Measurements from ENCODE around the gene EAF1. TPM values are rescaled to one million over a fixed set of nuclear protein-coding genes. Genes with fewer than 3 reads are reported as not detected.
"Not testable (repeated sequence)": the region's sequence is repeated elsewhere in the genome, so short reads cannot be mapped to it uniquely, and the experiment has no call there.

The EAF1 gene
- total RNA-seq, 1 donor from 2014 or later: 23.1 TPM

DNA sequence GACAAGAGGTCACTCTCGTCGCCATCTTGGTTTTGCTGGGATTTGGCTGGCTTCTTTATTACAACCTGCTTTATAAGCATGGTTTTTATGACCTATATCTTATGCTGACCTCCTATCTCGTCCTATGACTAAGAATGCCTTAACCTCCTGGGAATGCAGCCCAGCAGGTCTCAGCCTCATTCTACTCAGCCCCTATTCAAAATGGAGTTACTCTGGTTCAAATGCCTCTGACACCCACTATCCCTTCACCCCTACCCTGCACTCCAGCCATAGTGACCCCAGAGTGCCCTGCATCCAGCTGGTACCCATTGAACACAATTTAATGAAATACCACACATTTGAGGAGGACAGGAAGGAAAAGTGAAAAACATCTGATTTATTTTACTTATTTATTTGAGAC is 23.4 kb upstream of the EAF1 start:
- no peak overlapping the region for H3K4me3 Mint-ChIP-seq
- no peaks in the 10 kb centered on the region for H3K27me3 Mint-ChIP-seq
- peaks cover 7% of the 10 kb centered on the region for H3K36me3 Mint-ChIP-seq
- TF ChIP-seq, protein P1, sequence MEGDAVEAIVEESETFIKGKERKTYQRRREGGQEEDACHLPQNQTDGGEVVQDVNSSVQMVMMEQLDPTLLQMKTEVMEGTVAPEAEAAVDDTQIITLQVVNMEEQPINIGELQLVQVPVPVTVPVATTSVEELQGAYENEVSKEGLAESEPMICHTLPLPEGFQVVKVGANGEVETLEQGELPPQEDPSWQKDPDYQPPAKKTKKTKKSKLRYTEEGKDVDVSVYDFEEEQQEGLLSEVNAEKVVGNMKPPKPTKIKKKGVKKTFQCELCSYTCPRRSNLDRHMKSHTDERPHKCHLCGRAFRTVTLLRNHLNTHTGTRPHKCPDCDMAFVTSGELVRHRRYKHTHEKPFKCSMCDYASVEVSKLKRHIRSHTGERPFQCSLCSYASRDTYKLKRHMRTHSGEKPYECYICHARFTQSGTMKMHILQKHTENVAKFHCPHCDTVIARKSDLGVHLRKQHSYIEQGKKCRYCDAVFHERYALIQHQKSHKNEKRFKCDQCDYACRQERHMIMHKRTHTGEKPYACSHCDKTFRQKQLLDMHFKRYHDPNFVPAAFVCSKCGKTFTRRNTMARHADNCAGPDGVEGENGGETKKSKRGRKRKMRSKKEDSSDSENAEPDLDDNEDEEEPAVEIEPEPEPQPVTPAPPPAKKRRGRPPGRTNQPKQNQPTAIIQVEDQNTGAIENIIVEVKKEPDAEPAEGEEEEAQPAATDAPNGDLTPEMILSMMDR (conservative IDR thresholded peaks at IDR 0.05): no peak
- no peaks in the 10 kb centered on the region for H3K9me3 Mint-ChIP-seq
- no peak for DNase-seq (ENCODE audit: extremely low spot score, unreplicated experiment)
- no peaks in the 10 kb centered on the region for H3K4me1 Mint-ChIP-seq (ENCODE audit: unreplicated experiment)
- H3K27ac Mint-ChIP-seq: no peak overlapping the region

DNA sequence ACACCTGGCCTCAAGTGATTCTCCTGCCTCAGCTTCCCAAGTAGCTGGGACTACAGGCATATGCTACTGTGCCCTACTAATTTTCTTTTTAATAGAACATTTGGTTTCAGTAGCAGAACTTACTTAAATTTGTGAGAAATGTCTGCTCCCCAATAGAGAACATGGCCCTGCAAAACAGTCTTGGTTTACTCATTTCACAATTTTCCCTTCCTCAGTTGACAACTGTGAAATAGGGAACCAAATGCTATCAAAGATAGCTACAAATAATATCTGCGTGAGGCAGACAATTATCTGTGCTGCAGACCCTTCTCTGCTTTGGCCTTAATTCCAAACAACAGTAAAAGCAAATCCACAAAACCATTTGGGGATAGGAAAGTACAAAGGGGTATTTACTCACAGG is 22.6 kb upstream of the EAF1 start:
- no peak overlapping the region for H3K4me3 Mint-ChIP-seq
- H3K27ac Mint-ChIP-seq: no peak overlapping the region
- TF ChIP-seq, protein P1 (conservative IDR thresholded peaks at IDR 0.05): no peak
- no peaks in the 10 kb centered on the region for H3K9me3 Mint-ChIP-seq
- no peaks in the 10 kb centered on the region for H3K4me1 Mint-ChIP-seq (ENCODE audit: unreplicated experiment)
- DNase-seq (ENCODE audit: extremely low spot score, unreplicated experiment): no peak
- no peaks in the 10 kb centered on the region for H3K27me3 Mint-ChIP-seq
- H3K36me3 Mint-ChIP-seq: peaks cover 10% of the 10 kb centered on the region

DNA sequence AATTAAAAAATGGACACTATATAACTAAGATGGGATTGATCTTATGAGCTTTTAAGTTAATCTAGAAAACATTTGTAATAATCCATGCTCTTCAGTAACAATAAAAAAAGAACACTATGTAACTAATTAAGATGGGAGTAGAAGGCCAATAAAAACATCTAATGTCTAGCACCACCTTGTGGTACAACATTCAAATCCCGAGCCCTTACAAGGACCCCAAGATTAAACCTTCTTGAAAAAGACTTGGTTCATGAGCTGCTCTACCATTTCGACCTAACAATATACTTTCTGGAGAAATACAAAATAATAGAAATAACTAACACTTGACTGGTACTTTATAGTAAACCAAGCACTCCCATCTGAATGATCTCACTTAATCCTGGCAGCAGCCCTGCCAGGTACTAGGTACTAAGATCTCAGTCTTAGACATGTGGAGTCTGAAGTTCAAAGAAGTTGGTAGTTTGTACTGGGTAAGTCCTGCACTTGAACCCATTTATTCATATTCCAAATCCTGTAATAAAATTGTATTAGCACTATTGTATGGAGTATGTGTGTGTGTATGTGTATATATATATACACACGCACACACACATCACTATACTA is 21.8 kb upstream of the EAF1 start:
- H3K27me3 Mint-ChIP-seq: no peaks in the 10 kb centered on the region
- no peaks in the 10 kb centered on the region for H3K9me3 Mint-ChIP-seq
- peaks cover 10% of the 10 kb centered on the region for H3K36me3 Mint-ChIP-seq
- no peak for DNase-seq (ENCODE audit: extremely low spot score, unreplicated experiment)
- no peak overlapping the region for H3K27ac Mint-ChIP-seq
- H3K4me3 Mint-ChIP-seq: no peak overlapping the region
- TF ChIP-seq, protein P1 (conservative IDR thresholded peaks at IDR 0.05): peak; percentile 80
- H3K4me1 Mint-ChIP-seq (ENCODE audit: unreplicated experiment): no peaks in the 10 kb centered on the region

DNA sequence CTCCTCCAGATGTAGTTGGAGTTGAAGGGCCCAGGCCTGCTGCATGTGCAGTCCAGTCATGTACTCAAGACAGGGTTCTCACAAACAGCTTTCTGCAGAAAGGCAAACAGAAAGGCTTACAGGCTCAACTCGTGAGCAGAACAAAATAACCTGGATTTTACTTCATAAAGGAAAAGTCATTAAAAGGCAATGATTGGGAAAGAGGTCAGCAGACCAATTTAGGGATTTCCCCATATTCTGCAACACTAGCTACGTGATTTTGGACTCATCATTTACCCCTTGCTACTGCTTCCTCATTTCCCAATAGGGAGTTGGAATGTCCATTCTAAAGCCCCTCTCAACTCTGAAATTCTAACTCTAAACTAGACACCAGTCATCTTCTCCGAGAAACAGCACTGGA is 18.2 kb upstream of the EAF1 start:
- Mint-ChIP-seq H3K9me3 (no peaks in the 10 kb centered on the region), H3K4me1 (ENCODE audit: unreplicated experiment) (no peaks in the 10 kb centered on the region), H3K27ac (no peak overlapping the region), H3K36me3 (peaks cover 15% of the 10 kb centered on the region), H3K4me3 (no peak overlapping the region), H3K27me3 (no peaks in the 10 kb centered on the region)
- DNase-seq (ENCODE audit: extremely low spot score, unreplicated experiment): no peak
- TF ChIP-seq, protein P1 (conservative IDR thresholded peaks at IDR 0.05): no peak

DNA sequence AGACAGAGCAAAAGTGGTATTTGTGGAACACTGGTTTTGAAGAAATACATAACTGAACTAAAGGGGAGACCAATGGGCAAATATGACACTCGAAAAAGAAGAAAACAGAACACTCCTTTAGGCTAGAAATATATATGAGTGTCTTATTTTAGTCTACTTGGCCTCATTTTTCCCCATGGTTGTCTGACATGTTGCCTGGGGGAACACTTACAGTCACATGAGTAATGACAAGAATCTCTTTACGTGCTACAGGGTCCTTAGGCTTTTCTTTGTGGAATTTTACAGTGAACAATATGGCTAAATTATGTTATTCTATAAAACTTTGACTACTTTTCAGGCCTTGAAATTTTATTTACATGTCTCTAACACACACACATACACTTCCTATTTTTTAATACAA is 17.6 kb upstream of the EAF1 start:
- Mint-ChIP-seq H3K27ac (no peak overlapping the region), H3K4me1 (ENCODE audit: unreplicated experiment) (no peaks in the 10 kb centered on the region), H3K9me3 (no peaks in the 10 kb centered on the region), H3K27me3 (no peaks in the 10 kb centered on the region), H3K36me3 (peaks cover 16% of the 10 kb centered on the region), H3K4me3 (no peak overlapping the region)
- DNase-seq (ENCODE audit: extremely low spot score, unreplicated experiment): no peak
- TF ChIP-seq, protein P1 (conservative IDR thresholded peaks at IDR 0.05): no peak

DNA sequence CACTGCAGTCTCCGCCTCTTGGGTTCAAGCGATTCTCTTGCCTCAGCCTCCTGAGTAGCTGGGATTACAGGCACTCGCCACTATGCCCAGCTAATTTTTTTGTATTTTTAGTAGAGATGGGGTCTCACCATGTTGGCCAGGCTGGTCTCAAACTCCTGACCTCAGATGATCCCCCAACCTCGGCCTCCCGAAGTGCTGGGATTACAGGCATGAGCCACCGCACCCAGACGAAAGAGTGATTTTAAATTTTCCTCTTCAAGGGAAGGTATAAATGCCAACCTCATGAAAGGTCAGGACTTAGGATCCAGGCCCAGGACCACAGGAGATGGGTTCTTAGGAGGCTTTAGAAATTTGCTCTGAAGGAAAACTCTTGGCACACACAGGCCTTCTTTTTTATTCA is 16.4 kb upstream of the EAF1 start:
- H3K27ac Mint-ChIP-seq; H3K4me1 Mint-ChIP-seq (ENCODE audit: unreplicated experiment); H3K4me3 Mint-ChIP-seq; DNase-seq (ENCODE audit: extremely low spot score, unreplicated experiment); H3K9me3 Mint-ChIP-seq; H3K27me3 Mint-ChIP-seq: not testable (repeated sequence)
- peaks cover 27% of the 10 kb centered on the region for H3K36me3 Mint-ChIP-seq

All from type B pancreatic cell (in vitro differentiated cells).